Left kidney (tissue), 2 donors: ENCODE data around the gene MRPL1. TPM values are rescaled to one million over a fixed set of nuclear protein-coding genes. Genes with fewer than 3 reads are reported as not detected.
"Not testable (repeated sequence)": the region's sequence is repeated elsewhere in the genome, so short reads cannot be mapped to it uniquely, and the experiment has no call there.

Source experiments
- DNase-seq: peaks from one replicate; pipeline ENCODE4 v3.0.0-alpha.2; 2013
- polyA plus RNA-seq: library from polyadenylated mRNA; unstranded; fragments of 120-200 nt; gene quantifications from one replicate; pipeline ENCODE4 v1.2.1, GENCODE V29; 2013; ENCODE audit not compliant: insufficient read length

Gene MRPL1
- polyA plus RNA-seq, 1 donor: 62.4 TPM

DNA sequence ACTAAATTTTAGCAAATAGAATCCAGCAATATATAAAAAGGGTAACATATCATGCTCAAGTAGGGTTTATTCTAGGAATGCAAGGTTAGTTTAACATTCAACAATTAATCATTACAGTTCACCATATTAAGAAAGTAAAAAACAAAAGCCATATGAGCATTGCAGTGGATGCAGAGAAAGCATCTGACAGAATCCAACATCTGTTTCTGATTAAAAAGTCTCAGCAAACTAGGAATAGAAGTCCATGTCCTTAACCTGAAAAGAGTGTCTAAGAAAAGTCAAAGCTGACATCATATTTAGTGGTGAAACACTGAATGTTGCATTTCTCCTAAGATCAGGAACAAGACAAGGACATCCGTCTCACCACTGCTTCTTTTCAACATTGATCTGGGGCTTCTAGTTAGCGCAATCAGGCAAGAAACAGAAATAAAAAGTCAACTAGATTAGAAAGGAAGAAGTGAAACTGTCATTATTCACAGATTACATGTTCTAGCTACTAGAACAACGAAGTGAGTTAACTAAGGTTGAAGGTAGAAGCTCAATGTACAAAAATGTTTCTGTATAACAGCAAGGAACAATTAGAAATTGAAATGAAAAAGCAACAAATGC, 49.3 kb downstream of the MRPL1 start:
- DNase-seq: no peak

- DNase-seq: no peak
Observed at GRCh38 chr4:77913348-77913747, 50.7 kb downstream of the MRPL1 start.

- no peak for DNase-seq
Observed at GRCh38 chr4:77917075-77917474, 54.4 kb downstream of the MRPL1 start.

- DNase-seq: no peak
Observed at GRCh38 chr4:77917601-77918000, 55.0 kb downstream of the MRPL1 start.

- DNase-seq: no peak
Observed at GRCh38 chr4:77920371-77920770, 57.7 kb downstream of the MRPL1 start.

DNA sequence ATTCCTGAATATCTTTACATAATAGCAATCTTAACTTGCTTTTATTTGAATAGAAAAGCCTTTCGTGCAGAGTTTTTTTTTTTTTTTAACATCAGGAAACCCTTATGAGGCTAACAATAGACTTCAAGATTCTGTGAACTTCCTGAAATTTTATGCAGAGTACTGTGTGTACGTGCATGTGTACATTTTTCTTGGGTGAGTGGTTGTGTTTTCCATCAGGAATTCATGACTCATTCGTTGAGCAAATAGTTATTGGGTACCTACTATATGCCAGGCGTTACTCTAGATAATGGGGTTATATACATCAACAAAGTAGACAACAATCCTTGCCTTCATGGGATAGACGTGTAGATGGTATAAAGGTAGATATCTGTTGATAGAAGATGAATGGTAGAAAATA, 59.1 kb downstream of the MRPL1 start:
- DNase-seq: no peak

GRCh38 chr4:77922158-77923094, 59.8 kb downstream of the MRPL1 start:
- DNase-seq: no peak

DNA sequence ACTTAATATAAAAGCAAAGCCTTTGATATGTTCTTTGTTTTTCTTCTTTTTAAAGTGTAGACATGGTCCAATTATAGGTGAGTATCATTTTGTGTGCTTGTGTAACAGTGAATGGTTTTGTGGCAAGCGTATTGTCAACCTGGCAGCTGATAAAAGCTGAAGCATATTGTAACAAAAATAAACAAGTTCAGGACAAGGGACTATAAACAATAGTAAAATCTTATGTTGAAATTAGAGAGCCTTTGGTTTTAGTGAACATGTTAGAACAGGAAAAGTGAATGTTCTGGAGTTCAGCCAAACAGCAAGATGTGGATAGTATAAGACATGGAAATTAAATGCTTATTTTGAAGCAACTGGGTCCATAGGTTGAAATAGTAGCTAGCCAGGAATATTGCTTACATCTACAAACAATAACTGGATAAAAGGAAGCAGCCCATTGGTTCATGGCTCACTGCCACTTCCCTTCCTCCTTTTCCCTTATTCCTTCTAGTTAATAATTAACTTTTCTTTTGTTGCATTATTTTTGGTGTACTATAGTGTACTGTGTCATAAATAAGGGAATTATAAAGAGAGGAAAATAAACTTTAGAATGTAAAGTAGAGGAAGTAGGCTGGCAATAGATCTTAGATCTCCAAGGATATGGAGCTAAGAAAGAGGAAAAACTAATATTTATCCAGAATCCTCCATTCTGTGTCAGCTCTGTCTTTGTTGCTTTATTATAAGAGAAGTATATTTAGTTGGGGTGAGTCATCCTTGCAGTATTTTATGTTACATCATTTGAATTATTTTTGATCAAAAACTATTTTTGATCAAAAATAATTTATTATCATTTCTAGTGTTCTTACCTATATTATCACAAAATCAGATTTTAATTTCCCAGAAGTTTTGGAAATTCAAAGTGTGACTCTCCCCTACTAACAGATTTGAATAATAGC, 65.6 kb downstream of the MRPL1 start:
- DNase-seq: no peak

DNA sequence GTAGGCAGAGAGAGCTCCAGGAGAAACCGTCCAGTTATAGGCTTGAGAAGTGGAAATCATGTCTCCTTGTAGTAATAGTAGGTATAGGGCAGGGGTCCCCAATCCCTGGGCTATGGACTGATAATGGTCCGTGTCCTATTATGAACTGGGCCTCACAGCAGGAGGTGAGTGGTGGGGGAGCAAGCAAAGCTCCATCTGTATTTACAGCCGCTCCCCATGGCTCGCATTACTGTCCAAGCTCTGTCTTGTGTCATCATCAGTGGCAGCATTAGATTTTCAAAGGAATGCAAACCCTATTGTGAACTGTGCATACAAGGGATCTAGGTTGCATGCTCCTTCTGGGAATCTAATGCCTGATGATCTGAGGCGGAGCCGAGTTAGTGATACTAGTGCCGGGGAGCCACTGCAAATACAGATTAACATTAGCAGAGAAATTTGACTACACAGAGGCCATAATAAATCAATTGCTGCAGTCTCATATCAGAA, 67.6 kb downstream of the MRPL1 start:
- DNase-seq: no peak

DNA sequence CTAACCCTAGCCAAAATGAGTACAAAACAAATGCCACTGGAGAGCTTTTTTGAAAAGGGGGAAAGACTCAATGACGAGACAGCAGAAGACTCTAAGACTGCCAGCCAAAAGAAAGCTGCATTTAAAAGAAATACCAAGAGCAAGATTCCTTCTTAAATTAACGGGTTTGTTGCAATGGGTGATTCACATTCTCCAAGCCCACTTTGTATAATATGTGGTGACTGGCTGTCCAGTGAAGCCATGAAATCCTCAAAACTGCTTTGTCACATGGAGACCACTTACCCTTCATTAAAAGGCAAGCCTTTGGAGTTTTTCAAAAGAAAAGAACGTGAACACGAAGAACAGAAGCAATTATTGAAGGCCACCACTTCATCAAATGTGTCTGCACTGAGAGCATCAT, 68.2 kb downstream of the MRPL1 start:
- no peak for DNase-seq

DNA sequence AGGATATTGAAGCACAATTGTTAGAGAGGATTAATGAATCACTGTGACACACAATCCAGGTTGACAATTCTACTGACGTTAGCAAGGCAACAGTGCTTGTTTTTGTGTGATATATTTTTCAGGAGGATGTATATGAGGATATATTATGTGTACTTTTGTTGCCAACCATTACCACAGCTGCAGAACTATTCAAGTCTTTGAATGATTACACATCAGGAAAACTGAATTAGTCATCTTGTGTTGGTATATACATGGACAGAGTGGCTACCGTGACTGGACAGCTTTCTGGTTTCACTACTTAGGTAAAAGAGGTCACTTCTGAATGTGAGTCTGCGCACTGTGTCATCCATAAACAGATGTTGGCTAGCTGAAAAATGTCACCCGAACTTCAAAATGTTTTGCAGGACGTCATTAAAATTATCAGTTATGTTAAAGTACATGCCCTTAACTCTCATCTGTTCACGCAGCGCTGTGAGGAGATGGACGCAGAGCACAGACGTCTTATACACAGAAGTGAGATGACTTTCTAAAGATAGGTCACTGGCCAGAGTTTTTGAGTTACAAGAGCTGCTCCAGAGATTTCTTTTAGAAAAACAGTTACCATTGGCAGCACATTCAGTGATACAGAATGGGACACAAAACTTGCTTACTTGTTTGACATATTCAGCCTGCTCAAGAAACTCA, 69.0 kb downstream of the MRPL1 start:
- DNase-seq: no peak

- DNase-seq: no peak
Observed at GRCh38 chr4:77938560-77938959, 75.9 kb downstream of the MRPL1 start.

- DNase-seq: not testable (repeated sequence)
Observed at GRCh38 chr4:77945929-77946328, 83.3 kb downstream of the MRPL1 start.

- DNase-seq: no peak
Observed at GRCh38 chr4:77950203-77950602, 87.6 kb downstream of the MRPL1 start.

DNA sequence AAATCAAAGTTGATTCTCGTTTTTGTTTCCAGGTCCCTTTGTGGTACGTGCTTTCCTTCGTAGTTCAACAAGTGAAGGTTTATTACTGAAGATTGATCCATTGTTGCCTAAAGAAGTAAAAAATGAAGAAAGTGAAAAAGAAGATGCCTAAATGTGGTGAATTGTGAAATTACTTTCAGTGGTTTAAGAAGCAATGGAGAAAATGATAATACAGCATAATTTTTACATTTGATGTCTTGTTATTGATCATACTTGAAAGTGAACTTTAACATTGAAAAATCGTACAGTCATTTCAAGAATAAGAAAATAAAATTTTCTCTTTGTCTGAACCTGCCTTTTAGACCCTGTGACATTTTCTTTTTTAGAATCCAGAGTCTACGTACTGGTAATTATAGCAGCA, 89.8 kb downstream of the MRPL1 start:
- no peak for DNase-seq

- DNase-seq: no peak
Observed at GRCh38 chr4:77954690-77955089, 92.1 kb downstream of the MRPL1 start.

- no peak for DNase-seq
Observed at GRCh38 chr4:77956917-77957316, 94.3 kb downstream of the MRPL1 start.

- DNase-seq: no peak
Observed at GRCh38 chr4:77958897-77959296, 96.3 kb downstream of the MRPL1 start.

DNA sequence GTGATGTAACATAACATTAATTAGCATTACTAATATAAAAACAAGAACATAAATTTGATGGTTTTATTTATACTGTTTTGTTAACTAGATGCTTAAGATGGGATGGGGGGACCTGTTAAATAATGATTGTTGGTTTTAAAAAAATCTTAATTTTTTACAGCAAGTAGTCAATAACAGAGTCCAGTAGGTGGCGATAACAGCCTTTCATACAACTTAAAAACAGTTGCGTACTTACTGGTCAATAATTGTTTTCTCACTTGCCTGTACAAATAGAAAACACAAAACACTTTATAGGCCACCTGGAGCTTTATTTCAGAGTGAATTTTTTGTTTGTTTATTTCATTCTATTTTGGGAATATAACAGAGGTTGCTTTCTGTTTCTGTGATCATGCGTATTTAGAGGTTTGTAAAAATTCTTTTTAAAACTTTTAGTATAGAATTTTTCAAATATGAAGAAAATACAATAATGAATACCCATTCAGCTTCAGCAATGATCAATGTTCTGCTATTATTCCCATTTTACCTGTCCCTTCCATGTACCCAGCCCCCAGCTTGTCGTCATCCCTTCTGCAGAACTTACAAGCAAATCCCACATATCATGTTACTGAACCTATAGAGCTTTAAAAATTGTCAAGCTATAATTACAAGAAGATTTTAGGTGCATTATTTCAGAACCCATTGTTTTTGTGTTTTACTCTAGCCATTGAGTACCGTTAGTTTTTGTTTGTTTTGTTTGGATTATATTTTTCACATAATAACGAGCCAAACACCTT, 97.1 kb downstream of the MRPL1 start:
- DNase-seq: peak; percentile 63

DNA sequence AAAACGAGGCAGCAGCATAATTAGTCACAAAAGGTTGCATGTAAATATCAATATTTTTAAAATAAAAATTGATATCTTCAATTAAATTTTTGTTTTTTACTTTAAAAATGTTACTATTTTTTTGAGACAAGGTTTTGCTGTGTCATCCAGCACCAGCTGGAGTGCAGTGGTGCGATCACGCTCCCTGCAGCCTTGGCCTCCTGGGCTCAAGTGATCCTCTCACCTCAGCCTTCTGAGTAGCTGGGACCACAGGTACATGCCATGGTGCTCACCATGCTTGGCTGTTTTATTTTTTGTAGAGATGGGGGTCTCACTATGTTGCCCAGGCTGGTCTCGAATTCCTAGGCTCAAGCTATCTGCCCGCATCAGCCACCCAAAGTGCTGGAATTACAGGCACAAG, 97.7 kb downstream of the MRPL1 start:
- no peak for DNase-seq

GRCh38 chr4:77963004-77963403, 100.4 kb downstream of the MRPL1 start:
- no peak for DNase-seq
